ENCODE measurements around the gene GSDME. TPM values are rescaled to one million over a fixed set of nuclear protein-coding genes. Genes with fewer than 3 reads are reported as not detected.

The GSDME gene
- total RNA-seq, 6 donors from 2014 or later, result 3.8 to 41.9 (median 7.5) TPM

DNA sequence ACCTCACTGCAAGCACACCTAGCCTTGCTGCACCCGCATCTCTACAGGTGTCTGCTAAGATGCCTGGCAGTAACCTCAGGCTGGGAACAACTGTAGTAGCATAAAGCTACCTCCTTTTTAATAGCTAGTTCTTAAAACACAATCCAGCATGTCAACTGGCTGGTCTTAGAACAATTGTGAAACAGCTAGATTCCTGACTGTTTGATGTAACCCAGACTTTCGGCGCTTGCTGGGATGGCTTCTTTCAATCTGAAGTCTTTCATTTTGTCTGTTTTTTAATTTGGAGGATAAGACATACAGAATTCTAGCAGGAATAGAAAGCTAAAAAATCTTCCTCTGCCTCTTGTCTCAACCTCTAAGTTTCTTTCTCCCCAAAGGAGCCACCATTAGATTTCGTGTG, 59.8 kb downstream of the GSDME start:
- Histone ChIP-seq H3K4me3 (no peak overlapping the region), H3K9me3 (no peaks in the 10 kb centered on the region), H3K36me3 (no peaks in the 10 kb centered on the region), H3K27ac (no peak overlapping the region), H3K27me3 (no peaks in the 10 kb centered on the region), H3K4me1 (peaks cover 0 to 10% (median 0%) of the 10 kb centered on the region in 4 donors)
- WGBS, 2 donors, result 75 to 91% methylated on average over 4 of the region's 4 CpGs
- DNase-seq (no peak), ATAC-seq (ENCODE audit: low FRiP score in 2 of 2) (no peak)
- TF ChIP-seq POLR2AphosphoS5 (IDR thresholded peaks at IDR 0.05) (no peak), EP300 (IDR thresholded peaks at IDR 0.05) (no peak), POLR2A (IDR thresholded peaks at IDR 0.05) (no peak)
- TF ChIP-seq, protein P1, sequence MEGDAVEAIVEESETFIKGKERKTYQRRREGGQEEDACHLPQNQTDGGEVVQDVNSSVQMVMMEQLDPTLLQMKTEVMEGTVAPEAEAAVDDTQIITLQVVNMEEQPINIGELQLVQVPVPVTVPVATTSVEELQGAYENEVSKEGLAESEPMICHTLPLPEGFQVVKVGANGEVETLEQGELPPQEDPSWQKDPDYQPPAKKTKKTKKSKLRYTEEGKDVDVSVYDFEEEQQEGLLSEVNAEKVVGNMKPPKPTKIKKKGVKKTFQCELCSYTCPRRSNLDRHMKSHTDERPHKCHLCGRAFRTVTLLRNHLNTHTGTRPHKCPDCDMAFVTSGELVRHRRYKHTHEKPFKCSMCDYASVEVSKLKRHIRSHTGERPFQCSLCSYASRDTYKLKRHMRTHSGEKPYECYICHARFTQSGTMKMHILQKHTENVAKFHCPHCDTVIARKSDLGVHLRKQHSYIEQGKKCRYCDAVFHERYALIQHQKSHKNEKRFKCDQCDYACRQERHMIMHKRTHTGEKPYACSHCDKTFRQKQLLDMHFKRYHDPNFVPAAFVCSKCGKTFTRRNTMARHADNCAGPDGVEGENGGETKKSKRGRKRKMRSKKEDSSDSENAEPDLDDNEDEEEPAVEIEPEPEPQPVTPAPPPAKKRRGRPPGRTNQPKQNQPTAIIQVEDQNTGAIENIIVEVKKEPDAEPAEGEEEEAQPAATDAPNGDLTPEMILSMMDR (IDR thresholded peaks at IDR 0.05), result no peak

DNA sequence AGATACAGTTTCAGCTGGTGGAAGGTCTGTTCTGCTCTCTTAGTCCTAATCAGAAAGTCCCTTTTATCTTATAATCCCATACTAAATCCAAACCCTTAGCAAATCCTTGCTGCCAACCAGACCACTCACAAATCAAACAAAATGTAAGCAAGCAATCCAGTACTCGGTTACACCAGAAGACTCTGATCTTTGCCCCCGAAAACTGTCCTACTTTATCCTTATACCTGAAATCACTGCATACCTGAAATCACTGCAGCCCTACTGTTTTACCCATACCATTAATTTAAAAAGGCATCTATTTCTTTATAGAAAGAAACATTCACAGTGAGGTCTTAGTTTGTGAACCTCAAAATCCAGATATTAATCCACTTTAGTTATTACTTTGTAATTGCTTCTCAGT, 64.7 kb downstream of the GSDME start:
- no peak for TF ChIP-seq POLR2A (IDR thresholded peaks at IDR 0.05)
- TF ChIP-seq EP300 (IDR thresholded peaks at IDR 0.05), result no peak
- TF ChIP-seq, protein P1 (IDR thresholded peaks at IDR 0.05), result no peak
- TF ChIP-seq POLR2AphosphoS5 (IDR thresholded peaks at IDR 0.05), result no peak
- WGBS, 2 donors, result 88 to 93% methylated on average over 2 of the region's 2 CpGs
- no peaks in the 10 kb centered on the region for H3K27me3 ChIP-seq
- H3K4me3 ChIP-seq, result no peak overlapping the region
- no peak for ATAC-seq (ENCODE audit: low FRiP score in 2 of 2)
- H3K36me3 ChIP-seq, result no peaks in the 10 kb centered on the region
- no peaks in the 10 kb centered on the region for H3K4me1 ChIP-seq
- H3K9me3 ChIP-seq, result no peaks in the 10 kb centered on the region
- DNase-seq, result no peak
- H3K27ac ChIP-seq, result no peak overlapping the region

DNA sequence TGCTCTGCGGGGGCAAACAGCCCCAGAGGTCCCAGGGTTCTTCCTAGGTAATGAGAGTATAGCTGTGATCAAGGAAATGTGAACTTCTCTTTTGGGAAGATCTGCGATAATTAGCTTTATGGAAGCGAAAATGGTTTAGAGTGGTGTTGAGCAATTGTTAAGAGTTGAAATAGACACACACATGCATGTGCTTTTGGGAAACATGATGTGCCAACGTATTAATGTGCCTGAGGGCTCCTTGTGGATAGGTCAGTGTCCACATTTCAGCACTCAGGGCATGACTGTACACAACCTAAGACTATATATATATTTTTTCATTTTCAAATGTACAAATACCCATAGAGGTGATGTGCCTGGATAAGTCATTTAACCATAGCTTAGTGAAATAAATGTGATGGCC, 67.0 kb downstream of the GSDME start:
- no peak for TF ChIP-seq POLR2A (IDR thresholded peaks at IDR 0.05)
- Histone ChIP-seq H3K27ac (no peak overlapping the region), H3K27me3 (no peaks in the 10 kb centered on the region), H3K4me3 (no peak overlapping the region), H3K4me1 (no peaks in the 10 kb centered on the region), H3K9me3 (no peaks in the 10 kb centered on the region), H3K36me3 (no peaks in the 10 kb centered on the region)
- 84% methylated on average over 4 of the region's 4 CpGs for WGBS, 2 donors
- ATAC-seq (ENCODE audit: low FRiP score in 2 of 2), result no peak
- DNase-seq, result no peak

DNA sequence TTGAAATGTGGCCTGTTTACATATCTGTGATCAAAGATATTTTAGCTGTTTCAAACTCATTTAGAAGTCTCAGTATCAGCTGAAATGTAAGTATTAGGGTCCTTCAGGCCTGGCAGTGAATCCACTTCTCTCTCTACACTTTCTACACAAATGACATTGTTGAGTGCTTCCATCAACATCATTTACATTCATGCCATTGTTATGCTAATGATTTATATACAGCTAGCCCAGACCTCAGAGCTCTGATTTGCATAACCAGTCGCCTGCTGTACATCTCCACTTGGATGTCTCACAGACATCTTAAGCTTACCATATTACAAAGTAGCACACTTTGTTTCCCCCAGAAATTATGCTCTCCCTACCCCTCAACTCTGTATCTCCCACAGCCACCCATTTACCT, 71.6 kb downstream of the GSDME start:
- Histone ChIP-seq H3K4me1 (no peaks in the 10 kb centered on the region), H3K4me3 (no peak overlapping the region), H3K9me3 (no peaks in the 10 kb centered on the region), H3K27ac (no peak overlapping the region), H3K36me3 (no peaks in the 10 kb centered on the region), H3K27me3 (no peaks in the 10 kb centered on the region)
- ATAC-seq (ENCODE audit: low FRiP score in 2 of 2) (no peak), DNase-seq (no peak)
- no peak for TF ChIP-seq POLR2AphosphoS5 (IDR thresholded peaks at IDR 0.05)
- TF ChIP-seq POLR2A (IDR thresholded peaks at IDR 0.05), result no peak
- no peak for TF ChIP-seq EP300 (IDR thresholded peaks at IDR 0.05)
- TF ChIP-seq, protein P1 (IDR thresholded peaks at IDR 0.05), result no peak
- WGBS, 2 donors, result 88 to 92% methylated on average over 1 of the region's 1 CpG

DNA sequence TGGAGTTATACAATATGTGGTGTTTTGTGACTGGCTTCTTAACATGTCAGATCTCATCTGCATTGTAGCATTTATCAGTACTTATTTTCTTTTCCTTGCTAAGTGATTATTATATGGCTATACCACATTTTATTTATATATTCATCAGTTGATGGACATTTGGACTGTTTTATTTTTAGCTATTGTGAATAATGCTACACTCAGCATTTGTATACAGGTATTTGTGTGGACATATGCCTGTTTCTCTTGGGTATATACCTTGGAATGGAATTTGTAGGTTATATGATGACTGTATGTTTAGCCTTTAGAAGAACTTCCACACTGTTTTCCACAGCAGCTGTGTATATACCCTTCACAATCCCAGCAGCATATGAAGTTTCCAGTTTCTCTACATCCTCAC, 86.5 kb downstream of the GSDME start:
- DNase-seq, result no peak
- H3K4me3 ChIP-seq, result no peak overlapping the region

DNA sequence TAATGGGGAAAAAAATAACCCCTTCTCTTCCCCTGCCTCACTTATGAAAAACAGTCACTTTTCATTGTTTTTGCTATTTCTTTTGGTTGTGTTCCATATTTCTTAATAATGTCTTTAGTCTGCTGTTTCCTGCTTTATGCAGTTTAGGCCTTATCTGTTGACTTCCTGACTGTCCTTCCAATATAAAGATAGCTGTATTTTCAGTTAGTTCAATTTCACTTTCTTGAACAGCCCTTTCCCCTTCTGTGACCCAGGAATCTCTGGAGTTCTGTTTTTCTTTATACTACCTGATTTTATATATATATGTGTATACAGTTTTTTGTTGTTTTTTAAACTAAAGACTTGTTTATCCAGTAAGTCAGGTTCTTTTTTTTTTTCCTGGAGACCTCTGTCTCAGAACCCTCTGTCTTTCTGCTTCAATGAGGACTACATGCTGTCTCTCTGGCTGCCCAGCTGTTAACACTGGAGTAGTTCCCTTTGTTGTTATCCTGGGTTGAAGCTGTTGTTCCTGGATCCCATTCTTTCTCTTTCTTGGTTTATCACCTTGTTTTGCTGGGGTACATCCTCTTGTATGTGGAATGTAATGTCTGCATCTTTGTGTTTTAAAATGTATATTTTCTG, 87.2 kb downstream of the GSDME start:
- ATAC-seq (ENCODE audit: low FRiP score in 2 of 2), result no peak
- DNase-seq, result no peak
- Histone ChIP-seq H3K27ac (no peak overlapping the region), H3K36me3 (no peaks in the 10 kb centered on the region), H3K4me3 (no peak overlapping the region), H3K4me1 (no peaks in the 10 kb centered on the region), H3K9me3 (no peaks in the 10 kb centered on the region), H3K27me3 (no peaks in the 10 kb centered on the region)
- TF ChIP-seq, protein P1 (IDR thresholded peaks at IDR 0.05), result no peak
- no peak for TF ChIP-seq EP300 (IDR thresholded peaks at IDR 0.05)
- no peak for TF ChIP-seq POLR2A (IDR thresholded peaks at IDR 0.05)
- TF ChIP-seq POLR2AphosphoS5 (IDR thresholded peaks at IDR 0.05), result no peak

More for the DNA sequence above, 86.5 kb downstream of the GSDME start:
- no peak for TF ChIP-seq POLR2A (IDR thresholded peaks at IDR 0.05)
- Histone ChIP-seq H3K36me3 (no peaks in the 10 kb centered on the region), H3K9me3 (no peaks in the 10 kb centered on the region), H3K4me1 (no peaks in the 10 kb centered on the region), H3K27me3 (no peaks in the 10 kb centered on the region), H3K27ac (no peak overlapping the region)
- ATAC-seq (ENCODE audit: low FRiP score in 2 of 2), result no peak

Measured in upper lobe of left lung (tissue), 6 donors.